DND-41 (cell line): Measurements from ENCODE around the gene PDE8A.

Experiments
- ATAC-seq: fragments of 200-7000 bp; cut with Tn5 transposase; 3 replicates; pipeline ENCODE4 v1.9.1; 2021; ENCODE audit warnings: low read depth; ENCODE audit not compliant: insufficient read depth
- DNase-seq: peaks from one replicate; pipeline ENCODE4 v3.0.0-alpha.2; 2020
- H2AFZ ChIP-seq: 2 replicates; pipeline ENCODE4 v1.6.0; 2012; ENCODE audit warnings: low read depth, low read length
- H3K27ac ChIP-seq: 2 replicates; pipeline ENCODE4 v1.5.1; 2012; ENCODE audit warnings: low read length, inconsistent platforms
- H3K27me3 ChIP-seq: fragments of 200-600 bp; sonication (generic); 2 replicates; pipeline ENCODE4 v1.6.0; 2012; ENCODE audit warnings: low read length, mild to moderate bottlenecking, inconsistent platforms; ENCODE audit not compliant: insufficient read depth, poor library complexity
- H3K36me3 ChIP-seq: 2 replicates; pipeline ENCODE4 v1.5.1; 2012; ENCODE audit warnings: low read length, inconsistent platforms; ENCODE audit not compliant: insufficient read depth
- H3K4me1 ChIP-seq: 2 replicates; pipeline ENCODE4 v1.5.1; 2012; ENCODE audit warnings: mild to moderate bottlenecking, low read length; ENCODE audit not compliant: insufficient read depth
- H3K4me2 ChIP-seq: 2 replicates; pipeline ENCODE4 v1.6.0; 2012; ENCODE audit warnings: mild to moderate bottlenecking, moderate library complexity, low read length, inconsistent platforms; ENCODE audit not compliant: insufficient read depth
- H3K4me3 ChIP-seq, 2 experiments: fragments of 200-600 bp in 1 of 2; shearing (Covaris generic) in 1 of 2; 2 replicates each; pipeline ENCODE4 v1.5.1; 2012 to 2016; ENCODE audit warnings: inconsistent platforms in 2 of 2, low read length in 2 of 2, mild to moderate bottlenecking in 2 of 2, low read depth in 1 of 2, moderate library complexity in 1 of 2
- H3K79me2 ChIP-seq: 2 replicates; pipeline ENCODE4 v1.6.0; 2012; ENCODE audit warnings: low read length, inconsistent platforms; ENCODE audit not compliant: insufficient read depth
- H3K9ac ChIP-seq: 2 replicates; pipeline ENCODE4 v1.6.0; 2012; ENCODE audit warnings: low read depth, mild to moderate bottlenecking, inconsistent platforms, low read length, moderate library complexity
- H3K9me3 ChIP-seq: 2 replicates; pipeline ENCODE4 v1.5.1; 2012; ENCODE audit warnings: low read length, moderate library complexity, mild to moderate bottlenecking, inconsistent platforms; ENCODE audit not compliant: insufficient read depth, severe bottlenecking
- H4K20me1 ChIP-seq: 2 replicates; pipeline ENCODE4 v1.6.0; 2012; ENCODE audit warnings: low read length; ENCODE audit not compliant: insufficient read depth
- CTCF ChIP-seq: IDR thresholded peaks from 2 replicates; pipeline ENCODE4 v1.5.1; 2012; ENCODE audit warnings: borderline replicate concordance, low read length, moderate library complexity, mild to moderate bottlenecking; ENCODE audit not compliant: poor library complexity, severe bottlenecking; ENCODE audit errors: extremely low read depth
- EZH2 ChIP-seq: IDR thresholded peaks from 3 replicates; pipeline ENCODE4 v1.6.1; 2012; ENCODE audit warnings: borderline replicate concordance, low read depth, mild to moderate bottlenecking, moderate library complexity, low read length, inconsistent platforms; ENCODE audit not compliant: severe bottlenecking

PDE8A gene

DNA sequence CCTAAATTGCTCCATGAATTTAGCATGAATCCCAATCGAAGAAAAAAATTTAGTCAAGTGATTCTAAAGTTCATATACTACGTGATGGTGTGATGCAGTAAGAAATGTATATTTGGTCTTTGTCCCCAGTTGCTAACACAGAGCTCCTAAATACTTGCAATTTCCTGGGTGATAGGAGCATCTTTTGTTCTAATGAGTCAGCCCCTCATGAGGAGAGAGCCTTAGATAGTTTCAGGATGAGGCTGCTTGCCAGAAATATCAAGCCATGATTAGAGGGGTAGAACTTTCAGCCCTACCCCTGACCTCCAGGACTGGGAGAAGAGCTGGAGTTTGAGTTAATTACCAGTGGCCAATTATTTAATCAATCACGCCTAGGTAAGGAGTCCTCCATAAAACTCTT is 170.2 kb downstream of the PDE8A start:
- H3K4me3 ChIP-seq: no peak overlapping the region
- H3K27ac ChIP-seq: no peak overlapping the region
- no peaks in the 10 kb centered on the region for H4K20me1 ChIP-seq
- peaks cover 16% of the 10 kb centered on the region for H3K4me1 ChIP-seq
- DNase-seq (no peak), ATAC-seq (no peak)
- H3K9ac ChIP-seq: no peak overlapping the region
- H3K36me3 ChIP-seq: no peaks in the 10 kb centered on the region
- no peak overlapping the region for H2AFZ ChIP-seq
- no peaks in the 10 kb centered on the region for H3K79me2 ChIP-seq
- peaks cover 3% of the 10 kb centered on the region for H3K27me3 ChIP-seq
- H3K4me2 ChIP-seq: no peak overlapping the region
- no peaks in the 10 kb centered on the region for H3K9me3 ChIP-seq
- TF ChIP-seq CTCF (no peak), EZH2 (no peak)

- Histone ChIP-seq H2AFZ (no peak overlapping the region), H3K9ac (no peak overlapping the region), H4K20me1 (no peaks in the 10 kb centered on the region), H3K36me3 (no peaks in the 10 kb centered on the region), H3K4me1 (peaks cover 10% of the 10 kb centered on the region), H3K27ac (no peak overlapping the region), H3K27me3 (peaks cover 3% of the 10 kb centered on the region), H3K4me3 (no peak overlapping the region), H3K4me2 (no peak overlapping the region), H3K79me2 (no peaks in the 10 kb centered on the region), H3K9me3 (no peaks in the 10 kb centered on the region)
- TF ChIP-seq EZH2 (no peak), CTCF (no peak)
- ATAC-seq: no peak
- no peak for DNase-seq
Measured at GRCh38 chr15:85154061-85154460, 172.4 kb downstream of the PDE8A start.

- Histone ChIP-seq H3K27me3 (peaks cover 3% of the 10 kb centered on the region), H3K4me1 (no peaks in the 10 kb centered on the region), H3K4me2 (no peak overlapping the region), H4K20me1 (no peaks in the 10 kb centered on the region), H3K4me3 (no peak overlapping the region), H2AFZ (no peak overlapping the region), H3K9me3 (no peaks in the 10 kb centered on the region), H3K79me2 (no peaks in the 10 kb centered on the region), H3K27ac (no peak overlapping the region), H3K36me3 (no peaks in the 10 kb centered on the region), H3K9ac (no peak overlapping the region)
- no peak for DNase-seq
- ATAC-seq: no peak
- TF ChIP-seq EZH2 (no peak), CTCF (no peak)
Measured at GRCh38 chr15:85155360-85155759, 173.7 kb downstream of the PDE8A start.

- TF ChIP-seq EZH2 (no peak), CTCF (no peak)
- H3K9me3 ChIP-seq: no peaks in the 10 kb centered on the region
- H3K4me2 ChIP-seq: no peak overlapping the region
- no peak overlapping the region for H3K9ac ChIP-seq
- H3K27me3 ChIP-seq: peaks cover 3% of the 10 kb centered on the region
- no peaks in the 10 kb centered on the region for H3K79me2 ChIP-seq
- H3K4me3 ChIP-seq: no peak overlapping the region
- no peaks in the 10 kb centered on the region for H3K4me1 ChIP-seq
- no peak overlapping the region for H3K27ac ChIP-seq
- no peak for ATAC-seq
- DNase-seq: no peak
- H3K36me3 ChIP-seq: no peaks in the 10 kb centered on the region
- no peaks in the 10 kb centered on the region for H4K20me1 ChIP-seq
- no peak overlapping the region for H2AFZ ChIP-seq
Measured at GRCh38 chr15:85155857-85156256, 174.2 kb downstream of the PDE8A start.
